Stimulated activated CD8-positive, alpha-beta memory T cell treated with anti-CD3 and anti-CD28 coated beads, Interleukin-4, amount 100 ng/mL, for 24 hours (primary cell): ENCODE results near the gene TPBGL.
"Not testable (repeated sequence)": the region's sequence is repeated elsewhere in the genome, so short reads cannot be mapped to it uniquely, and the experiment has no call there.

Experiments used
- DNase-seq: peaks from one replicate; pipeline ENCODE4 v3.0.0-alpha.2; 2020; ENCODE audit warnings: low read depth

The TPBGL gene

DNA sequence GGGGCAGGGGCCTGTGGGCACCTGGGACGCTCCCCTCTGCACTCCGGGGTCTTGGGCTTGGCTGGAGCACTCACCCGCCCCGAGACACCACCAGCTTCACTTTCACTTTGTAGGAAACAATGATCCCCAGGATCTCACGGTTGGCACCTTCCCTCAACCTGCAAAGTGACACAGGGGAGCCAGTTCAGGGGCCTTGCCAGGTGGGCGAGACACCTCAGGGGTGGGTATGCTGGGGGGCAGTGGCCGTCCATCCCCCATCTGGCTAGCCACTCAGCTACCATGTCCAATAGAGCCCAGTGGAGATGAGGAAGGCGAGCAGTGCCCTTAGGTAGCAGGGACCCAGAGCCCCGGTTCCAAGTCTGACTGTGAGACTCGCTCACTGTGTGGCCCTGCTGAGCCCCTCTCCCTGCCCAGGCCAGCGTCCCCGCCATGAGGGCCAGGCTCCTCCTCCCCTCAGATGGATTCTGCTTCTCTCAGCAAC is 32.3 kb downstream of the TPBGL start:
- no peak for DNase-seq

DNA sequence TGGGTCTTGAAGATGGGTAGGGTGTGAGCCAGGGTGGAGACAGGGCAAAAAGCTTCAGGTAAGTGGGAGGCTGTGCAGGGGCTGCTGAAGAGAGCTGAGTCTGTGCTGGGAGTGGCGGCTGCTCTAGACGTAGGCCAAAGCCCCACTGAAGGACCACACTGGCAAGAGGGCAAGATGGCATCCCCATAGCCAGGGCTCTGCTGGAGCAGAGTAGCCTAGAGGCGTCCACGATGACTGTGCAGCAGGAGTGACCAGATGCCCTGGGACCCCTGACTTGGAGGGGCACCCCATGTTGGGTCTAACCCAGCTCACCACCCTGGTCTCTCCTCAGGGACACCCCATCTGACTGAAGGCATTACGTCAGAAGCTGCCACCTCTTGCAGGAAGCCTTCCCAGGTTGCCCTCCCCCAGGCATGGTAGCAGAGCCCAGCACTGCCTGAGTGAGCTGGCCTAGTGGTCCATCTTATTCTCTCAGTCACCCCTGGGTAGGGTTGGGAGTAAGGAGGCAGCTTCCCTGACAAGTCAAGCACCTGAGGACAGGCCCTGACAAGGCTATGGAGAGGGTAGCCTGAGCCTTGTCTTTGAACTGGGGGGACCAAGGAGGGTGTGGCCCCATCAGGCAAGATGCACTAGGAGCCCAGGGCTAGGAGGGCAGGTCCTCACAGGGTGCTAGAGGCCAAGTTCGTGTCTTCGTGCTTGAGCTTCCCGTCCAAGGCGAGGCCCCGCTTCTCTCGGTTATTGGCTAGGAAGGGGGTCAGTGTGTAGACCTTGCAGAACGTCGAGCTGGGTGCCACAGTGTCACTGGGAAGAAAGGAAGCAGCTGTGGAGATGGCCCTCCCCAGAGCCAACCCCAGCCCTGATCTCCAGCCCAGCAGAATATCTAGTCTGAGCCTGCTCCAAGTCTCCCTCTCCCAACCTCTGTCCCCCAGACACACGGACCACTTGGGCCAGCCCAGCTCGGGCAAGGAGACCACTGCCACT is 33.1 kb downstream of the TPBGL start:
- no peak for DNase-seq

DNA sequence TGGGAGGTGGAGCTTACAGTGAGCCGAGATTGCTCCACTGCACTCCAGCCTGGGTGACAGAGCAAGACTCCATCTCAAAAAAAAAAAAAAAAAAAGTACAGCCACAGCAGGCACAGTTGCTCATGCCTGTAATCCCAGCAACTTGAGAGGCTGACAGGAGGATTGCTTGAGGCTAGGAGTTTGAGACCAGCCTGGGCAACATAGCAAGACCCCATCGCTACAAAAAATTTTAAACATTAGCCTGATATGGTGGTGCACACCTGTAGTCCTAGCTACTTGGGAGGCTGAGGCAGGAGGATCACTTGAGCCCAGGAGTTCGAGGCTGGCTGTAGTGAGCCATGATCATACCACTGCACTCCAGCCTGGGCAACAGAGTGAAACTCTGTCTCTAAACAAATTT is 34.1 kb downstream of the TPBGL start:
- DNase-seq: not testable (repeated sequence)

DNA sequence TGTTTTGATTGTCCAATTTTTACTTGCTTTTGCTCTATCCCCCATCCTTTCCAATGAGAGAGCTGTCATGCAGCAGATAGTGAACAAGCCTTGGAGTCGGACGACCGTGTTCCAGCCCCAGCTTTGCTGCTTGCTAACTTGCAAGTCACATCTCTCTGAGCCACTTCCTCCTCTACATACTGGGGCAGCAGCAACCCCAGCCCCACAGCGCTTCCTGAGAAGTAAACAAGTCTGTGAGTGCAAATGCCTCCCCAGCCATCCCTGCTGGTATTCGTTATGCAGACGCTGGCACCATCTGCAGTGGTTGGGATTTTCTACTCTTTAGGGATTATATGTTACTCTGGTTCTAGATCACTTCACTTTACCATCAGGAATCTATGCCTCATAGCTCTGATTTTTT is 35.0 kb downstream of the TPBGL start:
- peak; percentile 42 for DNase-seq

DNA sequence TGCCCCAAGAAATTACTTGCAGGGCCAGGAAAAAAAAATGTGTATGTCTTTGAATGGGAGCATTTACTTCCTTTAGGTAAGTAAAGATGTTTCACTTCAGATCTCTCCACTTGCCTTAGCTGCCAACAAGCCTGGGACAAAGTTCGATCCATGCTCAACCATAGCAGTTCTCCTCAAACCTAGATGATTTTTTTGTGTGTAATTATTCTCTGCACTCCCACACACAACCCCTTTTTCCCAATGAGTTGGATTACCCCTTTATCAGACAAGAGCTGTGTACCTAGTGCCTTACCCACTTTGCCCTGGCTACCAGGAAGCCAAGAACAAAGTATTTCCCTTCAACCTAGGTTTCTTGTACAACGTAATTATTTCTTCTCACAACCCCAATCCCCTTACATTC is 35.6 kb downstream of the TPBGL start:
- DNase-seq: no peak

DNA sequence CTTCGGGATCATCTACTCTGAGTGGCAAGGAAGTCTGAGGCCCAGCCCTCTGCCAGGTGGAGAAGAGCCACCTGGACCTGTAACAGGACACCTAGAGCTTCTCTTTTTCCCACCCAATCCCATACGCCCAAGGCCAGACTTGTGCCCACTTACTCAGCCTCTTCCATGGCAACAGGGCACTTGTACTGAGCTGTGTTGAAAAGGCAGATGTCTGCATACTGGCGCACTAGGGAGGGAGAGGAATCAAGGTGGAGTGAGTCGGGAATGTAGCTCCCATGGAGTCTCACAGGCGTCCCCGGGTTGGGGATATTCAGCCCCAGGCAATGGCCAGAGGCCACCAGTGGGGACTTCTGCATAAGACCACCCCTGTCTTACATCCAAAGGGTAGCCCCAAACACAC is 36.1 kb downstream of the TPBGL start:
- no peak for DNase-seq

DNA sequence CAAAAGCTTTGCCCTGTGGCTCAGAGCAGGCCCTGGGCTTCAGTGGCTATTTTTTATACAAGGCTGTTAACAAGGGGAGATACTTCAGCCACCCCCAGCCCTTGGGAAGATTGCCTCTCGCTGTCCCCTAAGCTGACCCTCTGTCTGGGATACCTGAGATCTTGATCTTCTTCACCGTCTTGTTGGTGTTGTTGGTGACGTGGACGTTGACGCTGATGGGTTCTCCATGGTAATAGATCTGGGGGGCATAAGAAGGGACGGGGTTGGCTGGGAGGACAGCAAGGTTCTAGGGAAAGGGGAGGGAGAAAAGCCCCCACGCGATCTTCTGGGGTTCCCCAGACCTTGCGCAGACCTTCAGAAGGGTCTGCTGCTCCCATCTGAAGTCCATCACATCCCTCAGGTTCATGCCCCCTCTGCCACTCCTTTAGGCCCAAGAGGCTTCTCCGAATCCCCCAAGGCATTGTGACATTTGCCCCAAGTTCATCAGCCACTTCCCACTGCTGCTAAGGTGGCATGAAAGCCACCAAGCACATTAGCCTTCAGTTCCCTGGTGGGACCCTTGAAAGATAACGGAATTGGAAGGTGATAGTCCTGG is 36.7 kb downstream of the TPBGL start:
- DNase-seq: no peak

DNA sequence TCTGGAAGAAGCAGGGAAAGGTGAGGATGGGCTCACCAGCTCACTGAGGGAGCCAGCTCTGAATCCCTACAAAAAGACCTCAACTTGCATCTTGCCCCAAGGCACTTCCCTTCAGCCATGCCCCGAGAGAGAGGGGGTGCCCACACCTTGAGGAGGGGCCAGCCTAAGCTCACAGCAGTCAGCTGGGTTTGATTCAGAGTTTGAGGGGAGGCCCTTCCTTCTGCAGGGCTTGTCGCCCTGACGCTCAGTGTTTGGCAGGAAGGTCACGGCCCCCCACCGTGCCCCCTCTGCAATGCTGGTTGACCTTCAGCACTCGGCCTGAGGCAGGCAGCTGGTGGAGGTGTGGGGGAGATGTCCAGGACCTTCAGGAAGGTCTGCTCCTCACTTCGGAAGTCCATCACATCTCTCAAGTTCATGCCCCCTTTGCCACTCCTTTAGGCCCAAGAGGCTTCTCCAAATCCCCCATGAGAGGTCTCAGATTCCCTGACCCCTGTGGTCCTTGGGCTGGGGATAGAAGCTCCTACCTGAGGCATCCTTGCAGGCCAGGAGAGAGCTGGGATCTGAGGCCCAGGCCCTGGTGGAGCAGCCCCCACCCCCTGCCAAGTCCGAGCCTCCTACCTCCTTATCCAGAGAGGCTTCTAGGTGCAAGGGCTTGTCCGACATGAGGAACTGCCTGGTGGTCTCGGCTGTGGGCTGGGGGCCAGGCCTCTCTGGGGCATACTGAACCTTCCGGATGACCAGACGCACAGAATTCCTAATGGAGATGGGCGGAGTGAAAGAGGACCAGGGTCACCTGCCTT is 37.6 kb downstream of the TPBGL start:
- no peak for DNase-seq

DNA sequence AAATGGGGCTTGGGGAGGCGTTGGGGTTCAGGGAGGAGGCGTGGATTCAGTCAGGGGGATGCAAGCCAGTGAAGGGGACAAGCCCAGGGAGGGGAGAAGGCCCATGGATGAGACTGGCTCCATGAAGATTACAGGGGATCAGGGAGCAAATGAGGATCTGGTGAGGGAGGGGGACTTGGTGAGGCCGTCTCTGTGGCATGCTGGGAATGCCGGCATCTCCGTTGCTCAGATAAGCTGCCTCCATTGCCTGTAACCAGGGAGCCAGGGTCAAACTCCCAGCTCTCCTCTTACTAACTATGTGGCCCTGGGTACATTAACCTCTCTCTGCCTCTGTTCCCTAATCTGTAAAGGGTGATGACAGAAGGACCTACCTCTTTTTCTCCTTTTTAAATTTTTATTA is 38.7 kb downstream of the TPBGL start:
- DNase-seq: no peak

DNA sequence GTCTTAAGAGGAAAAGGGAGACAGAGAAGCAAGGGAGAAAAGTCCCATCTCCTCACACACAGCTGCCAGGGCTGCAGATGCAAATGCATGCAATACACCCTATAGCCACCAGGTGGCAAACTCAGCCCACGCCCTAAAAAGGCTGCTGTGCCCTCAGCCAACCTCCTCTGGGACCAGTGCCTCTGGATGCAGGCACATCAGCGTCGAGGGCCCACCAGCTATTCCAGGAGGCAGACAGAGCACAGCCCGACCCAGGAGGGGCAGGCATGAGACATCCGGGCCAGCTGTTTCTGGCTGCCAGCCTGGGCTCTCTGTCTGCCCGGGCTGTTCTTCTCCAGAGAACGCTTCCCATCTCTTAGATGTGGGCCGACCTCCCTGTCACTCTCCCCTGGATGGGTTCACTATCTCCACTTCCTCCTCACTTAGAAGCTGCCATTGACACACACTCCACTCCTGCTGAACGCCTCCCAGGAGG is 39.7 kb downstream of the TPBGL start:
- DNase-seq: peak; percentile 59

DNA sequence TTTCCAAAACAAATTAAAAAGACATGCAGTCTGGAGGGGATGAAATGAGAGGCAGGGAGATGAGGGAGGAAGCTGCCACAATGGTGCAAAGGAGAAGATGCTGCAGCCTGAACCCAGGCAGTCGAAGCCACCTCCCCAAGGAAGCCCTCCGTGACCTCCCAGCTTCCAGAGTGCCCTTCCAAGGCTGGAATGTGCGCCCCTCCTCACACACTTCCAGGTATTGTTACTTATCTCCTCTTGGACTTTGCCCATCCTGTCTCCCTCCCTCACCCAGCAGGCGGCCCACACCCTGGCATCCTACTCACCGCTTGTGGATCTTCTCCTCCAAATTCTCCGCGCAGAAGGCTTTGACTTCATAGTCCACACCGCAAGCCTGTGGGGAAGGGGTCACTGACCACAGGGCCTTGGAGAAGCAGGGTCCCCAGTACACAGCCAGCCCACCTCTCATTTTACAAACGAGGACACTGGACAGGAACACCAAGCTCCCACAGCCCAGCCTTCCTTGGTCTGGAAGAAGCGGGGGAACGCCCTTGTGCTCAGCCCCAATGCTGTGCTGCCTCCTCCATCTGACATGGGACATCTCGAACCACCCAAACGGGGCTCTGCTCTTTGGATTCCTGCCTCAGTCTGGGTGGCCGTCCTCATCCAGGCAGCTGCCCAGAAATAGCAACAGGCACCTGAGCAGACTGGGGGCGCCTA is 40.3 kb downstream of the TPBGL start:
- DNase-seq: no peak

DNA sequence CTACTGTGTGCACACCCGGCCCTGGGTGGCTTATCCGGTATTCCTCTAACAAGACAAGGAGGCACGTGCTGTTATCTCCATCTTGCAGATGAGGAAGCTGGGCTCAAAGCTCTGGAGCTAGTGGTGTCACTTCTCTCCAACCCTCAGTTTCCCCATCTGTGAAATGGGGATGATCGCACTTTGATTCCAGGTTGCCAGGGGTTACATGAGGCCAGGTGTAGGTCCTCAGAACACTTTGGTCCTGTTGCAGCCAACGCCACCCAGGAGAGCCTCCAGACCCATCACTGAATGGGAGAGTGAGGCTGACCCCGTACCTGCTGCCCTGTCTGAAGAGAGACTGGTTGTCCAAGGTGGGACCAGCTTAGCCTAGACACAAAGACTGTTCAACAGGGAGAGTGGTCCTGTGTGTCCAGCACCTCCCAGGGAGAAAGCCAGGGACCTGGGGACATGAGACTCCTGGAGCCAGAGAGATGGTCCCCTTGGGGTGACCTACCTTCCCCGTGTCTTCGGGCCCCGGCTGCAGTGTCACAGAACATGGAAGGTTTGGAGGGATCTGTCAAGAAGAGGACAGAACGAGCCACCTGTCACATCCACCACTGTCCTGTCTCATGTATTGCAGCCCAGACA is 41.0 kb downstream of the TPBGL start:
- no peak for DNase-seq

DNA sequence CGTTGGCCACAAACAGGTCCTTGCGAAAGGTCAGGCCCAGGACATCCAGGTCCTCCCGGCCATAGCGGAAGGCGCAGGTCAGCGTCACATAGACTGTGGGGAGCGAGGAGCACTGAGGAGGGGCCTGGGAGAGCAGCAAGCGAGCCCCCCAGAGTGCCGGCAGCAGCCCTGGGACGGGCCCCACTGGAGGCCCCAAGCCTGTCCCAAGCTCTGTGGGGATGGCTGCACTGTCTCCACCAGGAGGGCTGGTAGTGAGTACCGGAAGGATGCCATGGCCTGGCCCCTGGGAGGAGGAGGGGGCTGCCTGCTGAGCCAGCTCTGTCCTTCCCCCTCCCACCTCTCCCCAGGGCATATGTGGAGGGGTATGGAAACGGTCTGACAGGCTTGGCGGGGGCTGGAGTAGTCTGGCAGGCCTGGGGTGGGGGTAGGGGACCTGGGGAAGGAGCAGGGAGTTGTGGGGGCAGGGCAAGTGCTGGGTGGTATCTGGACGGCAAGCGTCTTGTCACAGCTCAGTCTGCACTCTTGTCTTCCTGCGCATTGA is 42.9 kb downstream of the TPBGL start:
- no peak for DNase-seq

DNA sequence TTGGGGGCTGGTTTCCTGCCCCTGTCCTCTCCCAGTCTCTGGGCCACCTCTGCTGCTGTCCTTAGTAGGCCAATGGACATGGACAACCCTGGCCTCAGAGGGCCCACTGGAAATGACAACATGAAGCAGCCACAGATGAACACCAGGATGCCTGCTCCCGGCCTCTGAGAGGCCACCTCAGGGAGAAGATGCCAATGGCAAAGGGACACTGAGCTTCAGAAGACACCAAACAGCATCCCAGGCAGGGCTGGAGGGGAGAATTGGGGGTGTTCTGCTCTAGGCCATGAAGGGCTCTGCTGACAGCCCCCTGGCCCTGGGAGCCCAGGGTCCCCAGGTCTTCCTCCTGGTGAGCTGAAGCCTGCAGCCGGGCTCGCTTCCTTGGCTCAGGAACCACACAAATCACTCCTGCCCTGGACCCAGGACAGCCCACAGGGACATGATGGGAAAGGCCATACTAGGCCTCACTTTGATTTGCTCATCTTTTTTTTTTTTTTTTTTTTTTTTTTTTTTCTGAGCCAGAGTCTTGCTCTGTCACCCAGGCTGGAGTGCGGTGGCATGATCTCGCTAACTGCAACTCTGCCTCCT is 45.3 kb downstream of the TPBGL start:
- no peak for DNase-seq

DNA sequence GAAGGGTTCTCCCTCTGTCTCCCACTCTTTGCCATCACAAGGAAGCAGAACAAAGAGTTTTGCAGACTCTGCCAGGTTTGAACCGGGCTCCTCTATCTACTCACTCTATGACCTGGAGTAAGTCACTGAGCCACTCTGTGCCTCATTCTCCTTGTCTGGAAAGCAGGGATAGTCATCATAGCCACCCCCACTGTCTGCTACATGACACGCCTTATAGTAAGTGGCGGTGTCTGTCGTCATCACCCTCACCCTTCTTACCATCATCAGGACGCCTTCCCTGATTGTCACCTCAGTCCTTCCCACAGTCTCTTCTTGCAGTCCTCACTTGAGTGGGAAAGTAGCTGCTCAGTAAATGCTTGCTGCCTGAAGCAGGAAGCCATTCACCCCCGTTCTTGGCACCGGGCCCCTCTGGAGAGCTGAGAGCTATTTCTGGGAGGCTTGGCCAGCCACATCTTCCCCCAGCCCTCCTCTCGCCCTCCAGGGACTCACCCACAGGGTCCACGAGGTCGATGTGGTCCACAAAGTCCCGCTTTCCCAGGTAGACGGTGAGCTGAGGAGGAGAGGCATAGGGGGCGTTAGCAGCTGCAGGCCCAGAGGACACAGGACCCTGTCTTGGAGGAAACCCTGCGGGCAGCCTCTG is 46.4 kb downstream of the TPBGL start:
- DNase-seq: no peak

DNA sequence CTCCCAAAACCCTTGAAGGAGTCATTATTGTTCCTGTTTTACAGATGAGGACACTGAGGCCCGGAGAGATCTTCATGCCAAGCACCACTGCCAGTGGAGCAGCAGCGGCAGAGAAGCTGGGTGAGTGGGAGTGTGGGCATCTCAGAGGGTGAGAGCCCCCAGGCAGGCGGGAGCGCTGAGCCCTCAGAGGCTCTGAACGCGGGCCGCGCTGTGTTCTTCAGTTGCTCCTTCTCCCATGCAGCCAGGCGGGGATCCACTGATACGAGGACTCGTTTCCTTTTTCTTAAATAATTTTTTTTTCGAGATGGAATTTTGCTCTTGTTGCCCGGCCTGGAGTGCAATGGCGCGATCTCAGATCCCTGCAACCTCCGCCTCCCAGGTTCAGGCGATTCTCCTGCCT is 47.0 kb downstream of the TPBGL start:
- DNase-seq: no peak

DNA sequence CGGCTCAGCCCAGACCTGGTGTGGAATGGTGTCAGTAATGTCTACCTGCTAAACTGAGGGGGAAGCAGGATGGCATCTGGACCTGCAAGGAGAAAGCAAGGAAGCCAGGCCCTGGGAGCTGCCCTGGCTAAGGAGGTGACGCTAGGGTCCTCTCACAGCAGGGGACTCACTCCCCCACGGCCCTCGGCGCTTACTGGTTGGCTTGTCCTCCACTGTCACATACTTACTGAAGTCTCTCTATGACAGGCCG is 48.9 kb downstream of the TPBGL start:
- DNase-seq: no peak

DNA sequence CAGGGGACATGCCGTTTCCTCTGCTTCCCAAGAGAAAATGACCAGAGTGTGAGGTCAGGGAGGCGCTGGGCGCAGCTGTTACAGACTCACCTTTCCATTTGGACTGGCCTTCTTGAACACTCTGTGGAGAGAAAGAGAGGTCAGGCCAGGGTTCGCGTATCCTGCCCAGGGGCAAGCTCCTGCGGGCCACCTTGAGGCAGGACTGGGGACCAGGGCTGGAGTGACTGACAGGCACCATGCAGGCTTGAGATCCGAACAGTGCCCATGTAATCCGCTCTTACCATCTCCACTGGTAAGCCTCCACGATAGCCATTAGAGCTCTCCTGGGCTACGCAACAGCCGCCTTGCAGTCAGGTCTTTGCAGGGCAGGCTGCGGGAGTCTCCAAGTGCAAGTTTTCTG is 49.3 kb downstream of the TPBGL start:
- no peak for DNase-seq

DNA sequence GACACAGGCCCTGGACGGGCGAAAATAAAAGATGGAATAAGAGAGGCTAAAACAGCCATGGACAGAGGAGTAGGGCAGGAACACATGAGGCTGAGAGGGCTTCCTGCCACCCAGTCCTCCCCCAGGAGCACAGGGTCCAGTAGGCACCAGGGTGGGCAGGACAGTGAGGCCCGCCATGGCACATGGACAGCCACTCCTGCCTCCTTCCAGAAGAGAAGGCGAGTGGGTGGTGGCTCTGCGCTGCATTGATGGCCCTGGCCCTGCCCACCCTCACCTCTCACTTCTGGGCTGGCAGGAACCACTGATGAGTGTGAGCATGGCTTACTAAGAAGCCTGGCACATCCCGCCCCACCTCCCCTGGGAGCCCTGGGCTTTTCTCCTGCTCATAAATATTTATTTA is 51.2 kb downstream of the TPBGL start:
- no peak for DNase-seq

DNA sequence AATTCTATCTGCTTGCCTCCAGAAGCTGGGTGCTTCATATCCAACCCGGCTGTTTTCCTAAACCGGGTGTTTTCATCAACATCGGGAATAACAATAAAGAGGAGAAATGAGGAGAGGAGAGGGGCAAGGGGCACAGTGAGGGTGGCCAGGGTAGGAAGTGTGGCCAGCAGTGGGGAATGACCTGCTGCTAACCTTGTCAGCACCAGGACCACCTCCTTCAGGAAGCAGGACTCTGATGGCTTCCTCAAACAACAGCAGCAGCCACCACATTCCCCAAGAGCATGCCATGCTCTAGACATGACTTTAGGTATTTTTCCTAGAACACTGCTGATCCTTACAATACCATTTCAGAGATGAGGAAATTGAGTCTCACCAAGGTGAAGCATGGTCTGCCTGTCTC is 52.4 kb downstream of the TPBGL start:
- no peak for DNase-seq
